Gastroesophageal sphincter (tissue), 3 donors: ENCODE data around the gene ADAMTSL2.

ENCODE experiments used
- EP300 ChIP-seq: sonication (generic); formaldehyde crosslinking; IDR thresholded peaks from one replicate; pipeline ENCODE4 v1.6.1; 2017; ENCODE audit warnings: antibody characterized with exemption, mild to moderate bottlenecking
- POLR2A ChIP-seq, 2 donors: fragments of 450-650 bp; IDR thresholded peaks; one replicate each; pipeline ENCODE4 v1.6.1; 2017; ENCODE audit warnings: antibody characterized with exemption in 2 of 2, mild to moderate bottlenecking in 2 of 2, moderate library complexity in 1 of 2
- POLR2AphosphoS5 ChIP-seq: sonication (generic); formaldehyde crosslinking; IDR thresholded peaks from one replicate; pipeline ENCODE4 v1.6.1; 2017; ENCODE audit warnings: antibody characterized with exemption
- TF ChIP-seq, protein P1 (sequence below), 4 experiments: fragments of 200-600 bp in 2 of 4; fragments of 450-650 bp in 2 of 4; sonication (generic) in 1 of 4; IDR thresholded peaks; one replicate each; pipeline ENCODE4 v1.5.1; 2017 to 2019; ENCODE audit warnings: antibody characterized with exemption in 4 of 4, mild to moderate bottlenecking in 2 of 4, moderate library complexity in 2 of 4

DNA sequence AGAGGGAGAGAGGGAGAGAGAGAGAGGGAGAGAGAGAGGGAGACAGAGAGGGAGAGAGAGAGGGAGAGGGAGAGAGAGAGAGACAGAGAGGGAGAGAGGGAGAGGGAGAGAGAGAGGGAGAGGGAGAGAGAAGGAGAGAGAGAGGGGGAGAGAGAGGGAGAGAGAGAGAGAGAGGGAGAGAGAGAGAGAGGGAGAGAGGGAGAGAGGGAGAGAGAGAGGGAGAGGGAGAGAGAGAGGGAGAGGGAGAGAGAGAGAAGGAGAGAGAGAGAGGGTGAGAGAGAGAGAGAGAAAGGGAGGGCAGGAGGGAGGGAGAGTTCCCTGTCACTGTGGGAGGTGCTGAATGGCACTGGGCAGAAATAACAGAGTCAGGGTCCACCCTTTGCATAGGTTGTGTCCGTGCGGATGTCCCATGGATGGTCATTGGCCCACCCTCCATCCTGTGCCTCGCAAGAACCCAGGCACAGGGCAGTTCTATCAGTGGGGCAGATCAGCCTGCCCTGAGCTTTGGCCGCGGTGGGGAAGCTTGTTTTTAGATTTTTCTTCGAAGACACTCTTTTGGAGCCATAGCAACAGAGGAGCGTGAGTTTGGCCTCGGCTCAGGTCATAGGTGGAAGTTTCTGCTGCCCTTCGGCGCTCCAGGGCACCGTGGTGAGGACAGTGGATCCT lies 30.1 kb downstream of the ADAMTSL2 start:
- TF ChIP-seq, protein P1, sequence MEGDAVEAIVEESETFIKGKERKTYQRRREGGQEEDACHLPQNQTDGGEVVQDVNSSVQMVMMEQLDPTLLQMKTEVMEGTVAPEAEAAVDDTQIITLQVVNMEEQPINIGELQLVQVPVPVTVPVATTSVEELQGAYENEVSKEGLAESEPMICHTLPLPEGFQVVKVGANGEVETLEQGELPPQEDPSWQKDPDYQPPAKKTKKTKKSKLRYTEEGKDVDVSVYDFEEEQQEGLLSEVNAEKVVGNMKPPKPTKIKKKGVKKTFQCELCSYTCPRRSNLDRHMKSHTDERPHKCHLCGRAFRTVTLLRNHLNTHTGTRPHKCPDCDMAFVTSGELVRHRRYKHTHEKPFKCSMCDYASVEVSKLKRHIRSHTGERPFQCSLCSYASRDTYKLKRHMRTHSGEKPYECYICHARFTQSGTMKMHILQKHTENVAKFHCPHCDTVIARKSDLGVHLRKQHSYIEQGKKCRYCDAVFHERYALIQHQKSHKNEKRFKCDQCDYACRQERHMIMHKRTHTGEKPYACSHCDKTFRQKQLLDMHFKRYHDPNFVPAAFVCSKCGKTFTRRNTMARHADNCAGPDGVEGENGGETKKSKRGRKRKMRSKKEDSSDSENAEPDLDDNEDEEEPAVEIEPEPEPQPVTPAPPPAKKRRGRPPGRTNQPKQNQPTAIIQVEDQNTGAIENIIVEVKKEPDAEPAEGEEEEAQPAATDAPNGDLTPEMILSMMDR (IDR thresholded peaks at IDR 0.05) = no peak
- TF ChIP-seq POLR2AphosphoS5 (no peak), POLR2A (IDR thresholded peaks at IDR 0.05) (no peak), EP300 (no peak)
